Measurements from ENCODE around the gene C4BPB. TPM values are rescaled to one million over a fixed set of nuclear protein-coding genes. Genes with fewer than 3 reads are reported as not detected.

Gene C4BPB
- total RNA-seq, 1 donor from 2014 or later = 4.1 TPM

GRCh38 chr1:207084701-207085180 is 3.9 kb upstream of the C4BPB start:
- peak; percentile 58 for DNase-seq (ENCODE audit: low spot score)

- DNase-seq (ENCODE audit: low spot score) = no peak
Measured at GRCh38 chr1:207085887-207086286, 2.8 kb upstream of the C4BPB start.

GRCh38 chr1:207088161-207088560 is 499 bp upstream of the C4BPB start:
- DNase-seq (ENCODE audit: low spot score) = no peak

GRCh38 chr1:207089627-207090355 is 1.1 kb downstream of the C4BPB start:
- no peak for DNase-seq (ENCODE audit: low spot score)

- no peak for DNase-seq (ENCODE audit: low spot score)
Measured at GRCh38 chr1:207091200-207091908, 2.7 kb downstream of the C4BPB start.

- DNase-seq (ENCODE audit: low spot score) = no peak
Measured at GRCh38 chr1:207093944-207094343, 5.3 kb downstream of the C4BPB start.

- DNase-seq (ENCODE audit: low spot score) = no peak
Measured at GRCh38 chr1:207097871-207098324, 9.2 kb downstream of the C4BPB start.

- DNase-seq (ENCODE audit: low spot score) = no peak
Measured at GRCh38 chr1:207101720-207102119, 13.1 kb downstream of the C4BPB start.

- DNase-seq (ENCODE audit: low spot score) = no peak
Measured at GRCh38 chr1:207102146-207102545, 13.5 kb downstream of the C4BPB start.

GRCh38 chr1:207102659-207103058 is 14.0 kb downstream of the C4BPB start:
- DNase-seq (ENCODE audit: low spot score) = no peak

- DNase-seq (ENCODE audit: low spot score) = peak; percentile 32
Measured at GRCh38 chr1:207103892-207104373, 15.3 kb downstream of the C4BPB start, which contains the start of gene C4BPA. Gene C4BPA (plus strand): TSS chr1:207104233. CDS start chr1:207113026, 8,793 bp downstream.

- DNase-seq (ENCODE audit: low spot score) = no peak
Measured at GRCh38 chr1:207109004-207109403, 20.3 kb downstream of the C4BPB start.

GRCh38 chr1:207112616-207113296 is 24.1 kb downstream of the C4BPB start:
- DNase-seq (ENCODE audit: low spot score) = no peak

GRCh38 chr1:207115269-207115668 is 26.6 kb downstream of the C4BPB start:
- no peak for DNase-seq (ENCODE audit: low spot score)

- no peak for DNase-seq (ENCODE audit: low spot score)
Measured at GRCh38 chr1:207124389-207124788, 35.7 kb downstream of the C4BPB start.

- no peak for DNase-seq (ENCODE audit: low spot score)
Measured at GRCh38 chr1:207128336-207128921, 39.8 kb downstream of the C4BPB start.

- no peak for DNase-seq (ENCODE audit: low spot score)
Measured at GRCh38 chr1:207129053-207129452, 40.4 kb downstream of the C4BPB start.

GRCh38 chr1:207130252-207131036 is 41.8 kb downstream of the C4BPB start:
- DNase-seq (ENCODE audit: low spot score) = no peak

GRCh38 chr1:207131163-207131562 is 42.5 kb downstream of the C4BPB start:
- DNase-seq (ENCODE audit: low spot score) = no peak

GRCh38 chr1:207134581-207134980 is 45.9 kb downstream of the C4BPB start:
- no peak for DNase-seq (ENCODE audit: low spot score)

GRCh38 chr1:207139616-207140015 is 51.0 kb downstream of the C4BPB start:
- DNase-seq (ENCODE audit: low spot score) = no peak
